ENCODE data around the gene PTPRN. TPM values are rescaled to one million over a fixed set of nuclear protein-coding genes. Genes with fewer than 3 reads are reported as not detected.

Gene PTPRN
- total and polyA plus RNA-seq, 10 of the 15 experiments (the other 5 are each of a cell fraction or from before 2014, with no cell fraction given), result 0.28 to 0.69 TPM; not detected in 8

GRCh38 chr2:219246559-219246958 is 62.6 kb downstream of the PTPRN start:
- Histone ChIP-seq H3K27ac (ENCODE audit: control insufficient read depth, insufficient read depth) (no peak overlapping the region), H3K79me2 (ENCODE audit: control insufficient read depth, insufficient read depth, low read length) (peaks cover 38% of the 10 kb centered on the region), H3K9me3 (replicated peaks; ENCODE audit: control insufficient read depth, insufficient read depth, low read length) (no peaks in the 10 kb centered on the region), H3K9ac (ENCODE audit: control insufficient read depth, insufficient read depth, low read length) (no peak overlapping the region), H3K36me3 (ENCODE audit: control insufficient read depth in 2 of 2, insufficient read depth in 2 of 2, low read length in 1 of 2) (peaks cover 12 to 19% of the 10 kb centered on the region in 2 experiments), H3K4me1 (ENCODE audit: control insufficient read depth, insufficient read depth, low read length) (peaks cover 47% of the 10 kb centered on the region), H3K4me3 (peak overlapping the region; percentile 90; the same call in 1 of the 2 replicates), H3K4me2 (ENCODE audit: control insufficient read depth, insufficient read depth) (peak overlapping the region; percentile 88), H4K20me1 (ENCODE audit: control insufficient read depth, insufficient read depth) (0 out of 2 replicates have a peak, but pooled peaks cover 4% of the 10 kb centered on the region), H2AFZ (ENCODE audit: control insufficient read depth, low read depth, low read length) (no peak overlapping the region), H3K27me3 (replicated peaks in 1 of 2; ENCODE audit: control insufficient read depth in 2 of 2, insufficient read depth in 2 of 2, low read length in 1 of 2) (no peaks in the 10 kb centered on the region)
- RAD21 ChIA-PET (ENCODE audit: unreplicated experiment), result interaction anchor here (1.8 to 2.3 kb wide), 3 partner anchors 8 to 48 kb away, joined by 5 to 20 read pairs (median 12); partner anchors contain the start of gene DNAJB2
- ATAC-seq (no peak), FAIRE-seq (no peak), DNase-seq (ENCODE audit: low read depth, low spot score) (no peak)
- POLR2A ChIA-PET, result interaction anchor here (1.3 to 3.0 kb wide), 6 partner anchors 8 to 70 kb away, joined by 4 to 31 read pairs (median 18); partner anchors contain the start of genes ANKZF1, ATG9A, CNPPD1 and DNAJB2
- BruUV-seq (replicated peaks), result no TSS peak
- SMC1A ChIA-PET (ENCODE audit: uncharacterized antibody, unreplicated experiment), result interaction anchor here (2.2 to 2.5 kb wide), 2 partner anchors 8 to 32 kb away, joined by 10 to 16 read pairs; partner anchors contain the start of gene DNAJB2
- 89% methylated on average over 10 of the region's 10 CpGs for WGBS (ENCODE audit: insufficient coverage, insufficient replicate concordance, low lambda C conversion rate, missing lambda C conversion rate)
- in situ Hi-C loops (cut with MboI), result no loop called here
- intact Hi-C loops (cut with micrococcal nuclease; ENCODE audit: unreplicated experiment), result no loop called here
- CTCF ChIA-PET, result interaction anchor here (0.7 to 3.4 kb wide), 4 partner anchors 7 to 48 kb away, joined by 3 to 40 read pairs (median 16); partner anchors contain the start of genes DNAJB2 and TUBA4A
- TF ChIP-seq HSF1 (IDR thresholded peaks at IDR 0.05; ENCODE audit: low read depth, low read length), result no peak
- no peak for TF ChIP-seq RELA (IDR thresholded peaks at IDR 0.05; ENCODE audit: borderline replicate concordance, partially characterized antibody)
- TF ChIP-seq BCL11A (IDR thresholded peaks at IDR 0.05; ENCODE audit: low read depth, low read length), result no peak
- no peak for TF ChIP-seq NFIC (IDR thresholded peaks at IDR 0.05; ENCODE audit: low read depth, low read length)
- no peak for TF ChIP-seq ELK1 (IDR thresholded peaks at IDR 0.05; ENCODE audit: low read depth, low read length)
- TF ChIP-seq CUX1 (IDR thresholded peaks at IDR 0.05; ENCODE audit: insufficient replicate concordance, low read depth, low read length), result no peak
- TF ChIP-seq ZBTB4 (CRISPR knock-in tag; IDR thresholded peaks at IDR 0.05), result no peak
- no peak for TF ChIP-seq DPF2 (IDR thresholded peaks at IDR 0.05)
- no peak for TF ChIP-seq CREB1 (IDR thresholded peaks at IDR 0.05; ENCODE audit: low read depth)
- TF ChIP-seq RUNX3 (IDR thresholded peaks at IDR 0.05; ENCODE audit: low read length), result no peak

Measured in GM12878 (cell line).